ENCODE measurements around the gene TRAF7. TPM values are rescaled to one million over a fixed set of nuclear protein-coding genes. Genes with fewer than 3 reads are reported as not detected.
A peak's percentile ranks its signal among the peaks of the same experiment; 100 is the strongest.

TRAF7 gene
- total and polyA plus RNA-seq, 2 of the 8 experiments (the other 6 are each of a cell fraction or from before 2014, with no cell fraction given): 96.8 to 148 TPM

DNA sequence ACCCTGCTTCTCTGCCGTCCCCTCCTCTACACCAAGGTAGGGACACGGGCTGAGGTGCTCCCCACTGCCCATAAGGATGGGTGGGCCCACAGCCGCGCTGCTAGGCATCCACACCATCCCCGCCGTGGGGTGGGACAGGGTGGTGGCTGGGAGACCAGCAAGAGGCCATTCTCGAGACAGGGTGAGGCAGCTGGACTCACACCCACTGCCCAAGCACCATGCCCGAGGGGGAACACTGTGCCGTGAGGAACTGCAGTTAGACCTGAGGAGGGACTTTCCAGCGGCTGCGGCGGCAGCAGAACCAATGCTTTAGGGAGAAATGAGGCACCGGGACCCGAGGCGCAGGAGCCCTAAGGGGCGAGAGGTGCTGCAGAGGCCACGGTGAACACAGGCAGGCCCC lies 33.2 kb upstream of the TRAF7 start:
- Histone ChIP-seq H2BK20ac (ENCODE audit: low read length) (no peak overlapping the region), H2BK5ac (ENCODE audit: low read depth, low read length) (no peak overlapping the region), H4K5ac (ENCODE audit: insufficient read length, low read depth, low read length) (no peak overlapping the region), H3K79me2 (ENCODE audit: control insufficient read depth in 1 of 2, insufficient read depth in 2 of 2, low read length in 2 of 2) (peaks cover 0 to 26% of the 10 kb centered on the region in 2 experiments; a peak in 3 of 4 replicates), H4K91ac (replicated peaks; ENCODE audit: insufficient read length, low read length) (no peak overlapping the region), H4K20me1 (replicated peaks in 1 of 2; ENCODE audit: control insufficient read depth in 1 of 2, insufficient read depth in 2 of 2, low read length in 2 of 2) (no peaks in the 10 kb centered on the region), H3K9ac (replicated peaks in 1 of 4; ENCODE audit: extremely low read depth in 1 of 4, low read depth in 3 of 4, low read length in 3 of 4) (no peak overlapping the region), H3K27me3 (replicated peaks in 1 of 4; ENCODE audit: control insufficient read depth in 3 of 4, extremely low read depth in 1 of 4, insufficient read depth in 3 of 4, low read length in 3 of 4) (no peaks in the 10 kb centered on the region), H3K4me1 (replicated peaks in 1 of 4; ENCODE audit: control insufficient read depth in 3 of 4, insufficient read depth in 4 of 4, low read length in 3 of 4) (peaks cover 0 to 23% (median 14%) of the 10 kb centered on the region in 4 experiments; a peak in 6 of 7 replicates), H3K36me3 (ENCODE audit: control insufficient read depth in 2 of 4, insufficient read depth in 4 of 4, low read length in 3 of 4) (no peaks in the 10 kb centered on the region), H2BK120ac (replicated peaks; ENCODE audit: low read depth, low read length) (no peak overlapping the region), H4K8ac (ENCODE audit: extremely low read depth, insufficient read depth, low read length) (0 out of 2 replicates have a peak overlapping the region, but pooled peaks have one; percentile 51), H2BK12ac (ENCODE audit: low read depth, low read length) (no peak overlapping the region), H2AK5ac (ENCODE audit: low read depth, low read length) (no peak overlapping the region), H2AFZ (ENCODE audit: low read length) (no peak overlapping the region), H3K23ac (ENCODE audit: insufficient read length) (no peak overlapping the region), H3K4me2 (ENCODE audit: insufficient read depth in 1 of 2, low read depth in 2 of 2, low read length in 2 of 2) (no peak overlapping the region), H3K56ac (replicated peaks; ENCODE audit: insufficient read length, low read depth, low read length) (no peak overlapping the region), H3K79me1 (ENCODE audit: low read depth, low read length) (peaks cover 7% of the 10 kb centered on the region), H3K27ac (ENCODE audit: low read depth, low read length) (no peak overlapping the region), H3K14ac (ENCODE audit: insufficient read length) (no peak overlapping the region), H3K4me3 (ENCODE audit: extremely low read depth in 1 of 4, insufficient read depth in 2 of 4, low read depth in 3 of 4, low read length in 4 of 4) (no peak overlapping the region), H3K18ac (ENCODE audit: extremely low read depth, low read length) (no peak overlapping the region), H3K9me3 (ENCODE audit: insufficient read depth in 2 of 2, low read depth in 1 of 2, low read length in 1 of 2) (no peaks in the 10 kb centered on the region), H3K4ac (replicated peaks; ENCODE audit: insufficient read length, low read depth, low read length) (no peak overlapping the region), H2BK15ac (ENCODE audit: low read length) (no peak overlapping the region), H3K23me2 (ENCODE audit: low read depth, low read length) (no peaks in the 10 kb centered on the region)
- ChIA-PET CTCF (ENCODE audit: partially characterized antibody) (interaction anchor here (0.7 to 2.6 kb wide), 4 partner anchors 18 to 31 kb away, joined by 3 to 20 read pairs (median 4); no protein-coding TSS in a partner anchor), POLR2A (ENCODE audit: partially characterized antibody) (interaction anchor here (1.4 to 2.4 kb wide), 2 partner anchors 30 to 33 kb away, joined by 3 to 7 read pairs; partner anchors contain the start of gene TRAF7)
- TF ChIP-seq EZH2 (IDR thresholded peaks at IDR 0.05; ENCODE audit: low read depth, low read length, severe bottlenecking) (no peak), CTBP2 (IDR thresholded peaks at IDR 0.05; ENCODE audit: borderline replicate concordance, insufficient read depth, insufficient read length, low read length) (no peak), RBBP5 (IDR thresholded peaks at IDR 0.05; ENCODE audit: borderline replicate concordance, low read depth, low read length) (no peak)
- TF ChIP-seq, protein P1, sequence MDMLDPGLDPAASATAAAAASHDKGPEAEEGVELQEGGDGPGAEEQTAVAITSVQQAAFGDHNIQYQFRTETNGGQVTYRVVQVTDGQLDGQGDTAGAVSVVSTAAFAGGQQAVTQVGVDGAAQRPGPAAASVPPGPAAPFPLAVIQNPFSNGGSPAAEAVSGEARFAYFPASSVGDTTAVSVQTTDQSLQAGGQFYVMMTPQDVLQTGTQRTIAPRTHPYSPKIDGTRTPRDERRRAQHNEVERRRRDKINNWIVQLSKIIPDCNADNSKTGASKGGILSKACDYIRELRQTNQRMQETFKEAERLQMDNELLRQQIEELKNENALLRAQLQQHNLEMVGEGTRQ (IDR thresholded peaks at IDR 0.05; ENCODE audit: low read length): no peak
- FAIRE-seq: no peak
- no peak for DNase-seq (ENCODE audit: low read depth in 1 of 2, low spot score in 2 of 2)
- 91% methylated on average over 15 of the region's 17 CpGs; no CpG with 5 or more reads in 1 of the 2 experiments for WGBS, 2 experiments (ENCODE audit: extremely low coverage in 1 of 2, insufficient coverage in 1 of 2, insufficient read length in 1 of 2, insufficient replicate concordance in 2 of 2, low coverage in 1 of 2, low lambda C conversion rate in 2 of 2, missing lambda C conversion rate in 1 of 2)
